ENCODE measurements around the gene RBM33.

The RBM33 gene

DNA sequence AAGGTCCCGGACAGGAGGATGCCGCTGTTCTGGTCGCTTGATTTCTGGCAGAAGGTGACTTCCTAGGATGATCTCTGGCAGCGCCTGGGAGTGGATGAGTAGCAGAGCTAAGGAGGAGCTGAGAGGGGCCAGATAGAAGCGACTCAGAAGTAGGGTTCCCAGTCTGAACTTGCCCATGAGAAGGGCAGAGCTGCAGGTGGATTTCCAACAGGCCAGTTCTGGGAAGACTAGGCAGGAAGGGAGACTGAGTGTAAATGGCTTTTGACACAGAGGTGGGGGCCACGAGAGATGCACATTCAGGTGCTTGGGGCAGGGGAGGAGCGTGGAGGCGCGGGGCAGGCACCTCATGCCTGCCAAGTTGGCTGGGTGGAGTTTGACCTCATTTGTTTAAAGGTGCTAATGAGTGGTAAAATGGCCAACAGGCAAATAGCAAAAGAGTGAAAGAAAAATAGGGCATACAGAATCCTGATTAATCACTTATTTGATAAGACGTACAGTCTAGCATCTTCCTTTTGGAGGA lies 109.0 kb downstream of the RBM33 start:
- DNase-seq (ENCODE audit: insufficient read length, low spot score) = no peak
- no peak for FAIRE-seq
- TF ChIP-seq, protein P1, sequence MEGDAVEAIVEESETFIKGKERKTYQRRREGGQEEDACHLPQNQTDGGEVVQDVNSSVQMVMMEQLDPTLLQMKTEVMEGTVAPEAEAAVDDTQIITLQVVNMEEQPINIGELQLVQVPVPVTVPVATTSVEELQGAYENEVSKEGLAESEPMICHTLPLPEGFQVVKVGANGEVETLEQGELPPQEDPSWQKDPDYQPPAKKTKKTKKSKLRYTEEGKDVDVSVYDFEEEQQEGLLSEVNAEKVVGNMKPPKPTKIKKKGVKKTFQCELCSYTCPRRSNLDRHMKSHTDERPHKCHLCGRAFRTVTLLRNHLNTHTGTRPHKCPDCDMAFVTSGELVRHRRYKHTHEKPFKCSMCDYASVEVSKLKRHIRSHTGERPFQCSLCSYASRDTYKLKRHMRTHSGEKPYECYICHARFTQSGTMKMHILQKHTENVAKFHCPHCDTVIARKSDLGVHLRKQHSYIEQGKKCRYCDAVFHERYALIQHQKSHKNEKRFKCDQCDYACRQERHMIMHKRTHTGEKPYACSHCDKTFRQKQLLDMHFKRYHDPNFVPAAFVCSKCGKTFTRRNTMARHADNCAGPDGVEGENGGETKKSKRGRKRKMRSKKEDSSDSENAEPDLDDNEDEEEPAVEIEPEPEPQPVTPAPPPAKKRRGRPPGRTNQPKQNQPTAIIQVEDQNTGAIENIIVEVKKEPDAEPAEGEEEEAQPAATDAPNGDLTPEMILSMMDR (IDR thresholded peaks at IDR 0.05; ENCODE audit: insufficient read depth, missing control alignments) = no peak

DNA sequence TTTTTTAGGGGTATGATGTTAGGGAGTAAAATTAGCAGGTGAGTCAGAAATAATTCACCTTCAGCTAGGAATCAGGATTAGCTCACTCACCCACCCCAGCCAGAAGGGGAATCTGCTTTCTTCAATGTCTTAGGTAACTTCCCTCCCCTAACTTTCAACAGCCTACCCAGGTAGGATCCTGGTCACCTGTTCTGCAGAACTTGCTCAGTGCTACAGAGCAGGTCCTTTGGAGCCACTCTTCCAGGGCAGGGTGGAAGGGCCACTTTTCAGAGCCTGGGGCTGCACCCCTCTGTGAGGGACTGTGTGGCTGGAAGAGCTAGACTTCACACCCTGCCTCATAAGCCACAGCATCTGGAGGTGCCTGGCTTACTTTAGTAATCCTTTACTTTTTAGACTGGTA lies 109.7 kb downstream of the RBM33 start:
- DNase-seq (ENCODE audit: insufficient read length, low spot score) (no peak), FAIRE-seq (no peak)
- TF ChIP-seq, protein P1 (IDR thresholded peaks at IDR 0.05; ENCODE audit: insufficient read depth, missing control alignments) = no peak

DNA sequence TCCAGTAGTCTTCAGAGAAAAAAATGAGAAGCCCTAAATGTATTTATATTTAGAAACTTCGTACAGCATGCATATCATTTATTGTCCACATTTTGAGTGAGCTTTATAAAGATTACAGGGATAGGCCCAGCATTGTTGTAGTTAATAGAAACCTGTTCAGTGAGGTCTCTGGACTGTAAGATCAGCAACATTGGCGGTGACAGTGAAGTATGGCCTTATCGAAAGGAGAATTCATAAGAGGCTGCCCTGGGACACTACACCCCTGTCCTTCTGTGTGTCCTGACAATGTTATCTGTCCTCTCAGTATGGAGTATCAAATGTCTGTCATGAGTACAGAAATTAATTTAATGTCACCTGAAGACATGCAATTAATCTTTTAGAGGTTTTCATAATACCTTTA lies 110.6 kb downstream of the RBM33 start:
- TF ChIP-seq, protein P1 (IDR thresholded peaks at IDR 0.05; ENCODE audit: insufficient read depth, missing control alignments) = no peak
- DNase-seq (ENCODE audit: insufficient read length, low spot score) = no peak
- no peak for FAIRE-seq

- no peak for FAIRE-seq
- TF ChIP-seq, protein P1 (IDR thresholded peaks at IDR 0.05; ENCODE audit: insufficient read depth, missing control alignments) = no peak
- DNase-seq (ENCODE audit: insufficient read length, low spot score) = no peak
Observed at GRCh38 chr7:155756322-155756721, 111.9 kb downstream of the RBM33 start.

- FAIRE-seq (no peak), DNase-seq (ENCODE audit: insufficient read length, low spot score) (no peak)
- TF ChIP-seq, protein P1 (IDR thresholded peaks at IDR 0.05; ENCODE audit: insufficient read depth, missing control alignments) = no peak
Observed at GRCh38 chr7:155758348-155758747, 113.9 kb downstream of the RBM33 start.

DNA sequence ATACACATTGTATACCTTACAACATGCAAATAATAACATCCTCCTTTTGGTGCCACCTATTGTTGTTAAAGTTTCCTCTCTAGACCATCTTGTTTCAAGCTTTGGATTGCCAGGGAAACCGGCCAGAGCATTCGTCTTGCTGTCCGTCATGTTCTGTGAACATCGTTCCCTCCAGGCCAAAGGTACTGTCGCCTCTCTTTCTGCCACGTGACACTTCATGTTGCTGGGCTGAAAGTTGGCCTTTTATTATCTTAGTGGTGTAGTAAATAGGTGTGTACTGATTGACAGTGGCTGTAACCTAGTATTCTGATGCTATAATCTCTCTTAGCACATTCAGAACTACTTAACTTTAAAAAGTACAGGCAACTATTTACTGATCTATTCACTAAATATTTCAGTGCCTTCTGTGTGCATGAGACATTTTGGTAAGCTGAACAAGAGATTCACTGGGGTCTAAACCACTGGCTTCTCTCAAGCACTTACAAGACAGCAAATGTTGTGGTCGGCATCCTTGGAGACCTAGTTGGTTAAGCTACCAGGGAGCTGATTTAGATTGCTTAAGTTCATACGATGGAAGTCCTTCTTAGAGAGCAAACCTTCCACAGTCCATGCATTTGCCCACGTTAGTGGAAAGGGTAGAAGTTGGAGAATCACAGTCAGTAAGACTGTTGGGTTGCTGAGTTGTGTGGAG lies 115.4 kb downstream of the RBM33 start:
- DNase-seq (ENCODE audit: insufficient read length, low spot score) = no peak
- no peak for FAIRE-seq
- TF ChIP-seq, protein P1 (IDR thresholded peaks at IDR 0.05; ENCODE audit: insufficient read depth, missing control alignments) = no peak

- no peak for FAIRE-seq
Observed at GRCh38 chr7:155761162-155761561, 116.7 kb downstream of the RBM33 start.

More at GRCh38 chr7:155761162-155761561, 116.7 kb downstream of the RBM33 start:
- no peak for DNase-seq (ENCODE audit: insufficient read length, low spot score)
- TF ChIP-seq, protein P1 (IDR thresholded peaks at IDR 0.05; ENCODE audit: insufficient read depth, missing control alignments) = no peak

Data from D721Med (cell line).